Activated T-cell treated with anti-CD3 and anti-CD28 coated beads, Interleukin-2, amount 50 U/mL, for 72 hours (primary cell): ENCODE measurements around the gene PSAP. TPM values are rescaled to one million over a fixed set of nuclear protein-coding genes. Genes with fewer than 3 reads are reported as not detected.
A peak's percentile ranks its signal among the peaks of the same experiment; 100 is the strongest.

Experiments
- ATAC-seq, 2 donors: fragments of 150-1000 bp; cut with Tn5 transposase; replicated peaks in 1 of 2; 2 replicates each; pipeline ENCODE4 v1.10.0; 2021; ENCODE audit warnings: moderate library complexity in 2 of 2, mild to moderate bottlenecking in 1 of 2
- DNase-seq, 2 donors: peaks; one replicate each; pipeline ENCODE4 v3.0.0; 2021 to 2022; ENCODE audit warnings: mixed read lengths in 1 of 2
- H3K27ac Mint-ChIP-seq: one replicate; pipeline ENCODE4 v1.8.0; 2022; ENCODE audit warnings: mild to moderate bottlenecking, moderate library complexity, mixed read lengths
- H3K27me3 Mint-ChIP-seq: one replicate; pipeline ENCODE4 v1.8.0; 2022; ENCODE audit warnings: low read depth, mixed read lengths
- H3K36me3 Mint-ChIP-seq, 2 donors: one replicate each; pipeline ENCODE4 v1.8.0; 2022; ENCODE audit warnings: mixed read lengths in 2 of 2, mild to moderate bottlenecking in 1 of 2; ENCODE audit not compliant: insufficient read depth in 2 of 2
- H3K4me1 Mint-ChIP-seq: one replicate; pipeline ENCODE4 v1.8.0; 2022; ENCODE audit warnings: low read depth, mixed read lengths
- H3K4me3 Mint-ChIP-seq, 2 donors: one replicate each; pipeline ENCODE4 v1.8.0; 2022; ENCODE audit warnings: mild to moderate bottlenecking in 2 of 2, mixed read lengths in 2 of 2, moderate library complexity in 2 of 2
- H3K9me3 Mint-ChIP-seq, 2 donors: one replicate each; pipeline ENCODE4 v1.8.0; 2022; ENCODE audit warnings: mixed read lengths in 2 of 2
- total RNA-seq, 2 donors: library from RNA; stranded (reverse); gene quantifications; one replicate each; pipeline ENCODE4 v1.2.3, GENCODE V29; 2022

PSAP gene
- total RNA-seq, 2 donors from 2014 or later: 111 to 139 TPM

DNA sequence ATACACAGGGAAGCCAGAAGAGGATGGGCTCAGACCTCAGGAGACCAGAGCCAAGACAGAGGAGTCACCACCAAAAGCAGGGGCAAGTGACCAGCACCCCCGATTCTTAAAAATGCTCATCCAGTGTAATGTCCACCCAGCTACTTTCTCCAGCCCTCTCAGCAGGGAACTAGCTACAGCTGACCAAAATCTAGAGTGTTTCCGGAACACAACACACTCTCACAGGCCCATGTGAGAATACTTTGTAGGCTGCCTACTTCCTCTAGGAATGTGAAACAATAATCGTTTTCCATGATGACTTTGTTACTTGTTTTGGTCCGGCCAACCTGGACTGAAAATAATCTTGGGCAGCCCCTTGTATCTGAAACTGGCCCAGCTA, 14.5 kb downstream of the PSAP start:
- Mint-ChIP-seq H3K36me3 (peaks cover 0 to 1% of the 10 kb centered on the region in 2 donors), H3K9me3 (no peaks in the 10 kb centered on the region), H3K4me1 (peaks cover 52% of the 10 kb centered on the region), H3K27me3 (no peaks in the 10 kb centered on the region), H3K4me3 (no peak overlapping the region), H3K27ac (no peak overlapping the region)
- ATAC-seq (no peak), DNase-seq (no peak)

DNA sequence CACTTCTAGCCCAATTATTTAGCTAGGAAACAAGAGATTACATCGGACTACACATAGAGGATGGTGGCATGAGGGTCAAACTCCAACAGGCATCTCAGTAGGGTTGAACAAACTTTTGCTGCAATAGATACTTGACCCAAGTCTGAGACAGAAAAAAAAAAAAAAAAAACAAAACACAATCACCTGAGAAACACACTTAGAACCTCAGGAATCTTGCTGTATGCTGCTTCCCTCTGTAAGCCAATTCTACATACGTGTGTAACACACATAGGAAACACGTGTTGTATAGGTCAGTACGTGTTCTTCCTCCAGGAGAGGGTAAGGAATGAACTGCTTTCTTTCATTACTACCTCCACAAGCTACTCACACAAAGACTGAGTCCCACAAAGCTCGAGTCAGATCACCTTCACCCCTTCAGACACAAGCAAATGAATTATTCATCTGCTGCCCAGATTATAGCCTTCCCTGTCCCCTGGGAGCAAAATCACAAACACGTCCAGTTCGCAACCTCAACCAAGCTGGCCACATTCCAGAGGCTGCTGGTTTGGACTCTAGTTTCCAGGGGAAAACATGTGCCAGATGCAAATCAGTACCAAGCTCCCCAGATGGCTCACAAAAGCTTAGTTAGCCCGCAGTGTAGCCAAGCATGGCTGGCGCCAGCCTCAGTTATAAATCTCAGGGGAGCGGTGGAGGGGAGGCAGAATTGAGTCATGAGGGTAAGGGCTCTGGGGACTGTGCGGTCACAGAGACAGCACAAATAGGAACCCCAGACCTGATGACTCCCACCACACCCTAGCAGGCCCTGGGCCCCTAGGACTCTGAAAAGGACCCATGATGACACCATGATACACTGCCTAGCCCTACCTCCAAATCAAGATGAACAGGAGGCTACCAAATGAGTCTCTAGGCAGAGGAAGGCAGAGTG, 15.1 kb downstream of the PSAP start:
- no peaks in the 10 kb centered on the region for H3K9me3 Mint-ChIP-seq
- peaks cover 52% of the 10 kb centered on the region for H3K4me1 Mint-ChIP-seq
- H3K27ac Mint-ChIP-seq: no peak overlapping the region
- H3K4me3 Mint-ChIP-seq: no peak overlapping the region
- peak; percentile 70 to 75 for ATAC-seq
- DNase-seq: no peak
- H3K36me3 Mint-ChIP-seq: peaks cover 0 to 1% of the 10 kb centered on the region in 2 donors
- H3K27me3 Mint-ChIP-seq: no peaks in the 10 kb centered on the region

DNA sequence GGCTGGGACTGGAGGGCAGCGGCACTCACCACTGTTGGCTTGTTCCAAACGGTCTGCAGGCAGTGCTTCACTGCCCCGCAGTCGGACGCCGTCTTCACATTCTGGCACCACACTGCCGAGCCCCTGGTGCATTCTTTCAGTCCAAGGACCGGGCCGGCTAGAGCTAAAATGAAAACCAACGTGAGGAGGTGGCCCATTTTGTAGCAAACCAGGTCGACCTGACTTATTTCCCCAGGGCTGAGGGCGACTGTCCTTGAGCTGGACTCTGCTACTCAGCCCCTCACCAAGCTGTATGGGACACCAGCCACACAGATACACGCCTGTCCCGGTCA, 16.7 kb downstream of the PSAP start:
- H3K36me3 Mint-ChIP-seq: peaks cover 3% of the 10 kb centered on the region in 2 donors
- no peak for ATAC-seq
- H3K27me3 Mint-ChIP-seq: no peaks in the 10 kb centered on the region
- no peak for DNase-seq
- H3K27ac Mint-ChIP-seq: no peak overlapping the region
- no peaks in the 10 kb centered on the region for H3K9me3 Mint-ChIP-seq
- peaks cover 42% of the 10 kb centered on the region for H3K4me1 Mint-ChIP-seq
- H3K4me3 Mint-ChIP-seq: no peak overlapping the region

DNA sequence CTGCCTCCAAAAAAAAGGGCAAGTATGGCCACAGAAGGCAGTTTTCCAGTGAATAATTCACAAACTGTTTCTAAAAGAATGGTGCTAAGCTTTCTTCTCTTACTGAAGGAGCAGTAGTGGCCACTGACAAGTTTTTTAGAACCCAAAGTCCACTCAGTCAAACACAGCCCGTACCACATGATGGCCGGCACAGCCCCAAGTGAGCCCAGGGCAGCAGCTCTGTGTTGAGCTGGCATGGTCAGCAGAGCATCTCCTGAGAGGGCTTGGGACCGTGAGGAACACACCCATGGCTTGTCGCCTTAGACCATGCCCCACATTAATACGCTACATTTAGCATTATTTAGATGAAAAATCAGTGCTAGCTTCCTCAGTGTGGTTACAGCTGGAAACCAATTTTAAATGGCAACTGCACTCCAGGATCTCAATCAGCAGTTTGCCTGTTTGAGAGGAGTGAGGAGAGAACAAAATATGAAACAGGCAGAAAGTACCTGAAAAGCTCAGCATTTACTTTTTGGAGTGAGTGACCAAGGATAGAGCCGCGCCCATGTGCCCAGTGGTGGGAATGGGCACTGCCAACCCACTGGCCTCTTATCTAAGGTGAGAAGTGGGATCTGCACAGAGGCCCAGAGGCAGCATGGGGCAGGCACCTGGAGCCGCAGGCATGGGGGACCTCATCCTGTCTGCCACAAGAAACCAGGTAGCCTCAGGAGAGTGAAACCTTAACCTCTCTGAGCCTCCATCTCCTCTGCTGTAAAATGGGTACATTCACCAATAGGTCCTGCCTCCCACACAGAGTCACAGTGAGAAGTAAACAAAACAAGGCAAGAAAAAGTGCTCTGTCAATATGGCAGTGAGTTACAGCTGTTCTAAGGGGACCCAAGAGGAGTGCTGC, 17.4 kb downstream of the PSAP start:
- DNase-seq (no peak), ATAC-seq (no peak)
- Mint-ChIP-seq H3K36me3 (peaks cover 5 to 6% of the 10 kb centered on the region in 2 donors), H3K4me3 (no peak overlapping the region), H3K4me1 (peaks cover 36% of the 10 kb centered on the region), H3K9me3 (no peaks in the 10 kb centered on the region), H3K27ac (no peak overlapping the region), H3K27me3 (no peaks in the 10 kb centered on the region)

DNA sequence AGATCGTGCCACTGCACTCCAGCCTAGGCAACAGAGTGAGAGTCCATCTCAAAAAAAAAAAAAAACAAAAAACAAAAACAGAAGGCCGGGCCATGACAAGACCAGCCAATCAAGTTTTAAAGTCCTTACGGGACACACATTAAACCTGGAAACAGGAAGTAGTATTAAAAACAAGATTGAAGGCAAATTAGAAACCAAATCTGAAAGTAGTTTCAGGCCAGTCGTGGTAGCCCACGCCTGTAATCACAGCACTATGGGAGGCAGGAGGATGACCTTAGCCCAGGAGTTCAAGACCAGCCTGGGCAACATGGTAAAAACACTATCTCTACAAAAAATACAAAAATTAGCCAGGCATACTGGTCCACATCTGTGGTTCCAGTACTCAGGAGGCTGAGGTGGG, 18.1 kb downstream of the PSAP start:
- Mint-ChIP-seq H3K36me3 (peaks cover 5 to 6% of the 10 kb centered on the region in 2 donors), H3K9me3 (no peaks in the 10 kb centered on the region), H3K27me3 (no peaks in the 10 kb centered on the region), H3K4me1 (peaks cover 29% of the 10 kb centered on the region), H3K27ac (no peak overlapping the region), H3K4me3 (no peak overlapping the region)
- DNase-seq (no peak), ATAC-seq (peak; percentile 29 to 34)

DNA sequence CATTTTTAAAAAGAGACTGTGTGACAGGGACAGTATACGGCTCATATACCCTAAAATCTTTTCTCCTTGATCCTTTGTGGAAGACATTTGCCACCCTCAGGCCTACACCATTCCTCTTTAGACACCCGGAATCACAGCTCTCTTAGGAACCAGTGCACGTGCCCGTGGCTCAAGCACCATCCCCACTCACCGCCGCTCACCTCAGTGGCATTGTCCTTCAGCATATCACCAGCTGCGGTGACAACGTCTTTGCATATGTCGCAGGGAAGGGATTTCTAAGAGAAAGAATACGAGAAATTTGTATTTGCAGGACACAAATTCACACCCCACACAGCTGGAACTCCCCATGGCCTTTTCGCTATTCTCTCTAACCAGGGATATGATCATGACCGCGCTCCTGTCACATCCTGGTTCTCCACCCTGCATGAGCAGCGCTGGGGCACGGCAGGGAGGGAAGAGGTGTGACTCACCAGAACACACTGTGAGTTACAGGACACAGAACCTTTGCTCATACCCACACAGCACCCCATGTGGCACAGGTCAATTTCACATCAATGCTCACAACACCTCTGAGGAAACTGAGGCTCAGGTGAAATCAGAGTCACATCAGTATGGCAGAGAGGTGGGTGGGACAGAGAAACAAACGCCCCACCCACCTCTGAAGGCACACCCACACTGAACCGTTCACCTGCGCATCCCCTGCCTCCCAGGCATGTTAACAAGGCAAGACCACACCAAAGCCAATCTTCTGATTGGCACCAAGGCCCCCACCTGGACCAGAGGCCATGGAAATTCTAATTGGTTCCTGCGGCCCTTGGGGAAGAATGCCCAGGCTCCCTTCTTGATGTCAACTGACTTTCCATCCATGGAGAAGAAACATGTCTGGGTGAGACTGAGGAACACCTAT, 19.2 kb downstream of the PSAP start:
- Mint-ChIP-seq H3K9me3 (no peaks in the 10 kb centered on the region), H3K27me3 (no peaks in the 10 kb centered on the region), H3K4me3 (no peak overlapping the region), H3K36me3 (peaks cover 5 to 6% of the 10 kb centered on the region in 2 donors), H3K4me1 (peaks cover 18% of the 10 kb centered on the region), H3K27ac (no peak overlapping the region)
- DNase-seq (no peak), ATAC-seq (no peak)

DNA sequence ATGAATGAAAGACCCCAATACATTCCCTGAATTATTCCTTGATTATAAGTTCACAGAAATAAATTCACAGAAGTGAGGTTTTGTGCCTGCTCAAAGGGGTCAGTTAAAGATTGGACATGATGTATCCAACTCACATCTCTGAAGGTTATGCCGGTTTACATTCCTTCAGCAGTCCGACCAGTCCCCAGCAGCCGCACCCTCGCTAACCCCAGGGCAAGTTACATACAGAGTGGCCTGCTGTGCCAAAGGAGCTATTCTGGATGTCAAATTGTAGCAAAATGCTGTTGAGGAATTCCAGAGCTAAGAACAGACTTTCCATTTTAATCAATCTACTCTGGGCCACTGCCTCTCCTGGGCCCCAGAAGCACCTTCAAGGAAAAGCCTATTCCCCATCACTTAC, 20.3 kb downstream of the PSAP start:
- Mint-ChIP-seq H3K27me3 (no peaks in the 10 kb centered on the region), H3K27ac (no peak overlapping the region)

DNA sequence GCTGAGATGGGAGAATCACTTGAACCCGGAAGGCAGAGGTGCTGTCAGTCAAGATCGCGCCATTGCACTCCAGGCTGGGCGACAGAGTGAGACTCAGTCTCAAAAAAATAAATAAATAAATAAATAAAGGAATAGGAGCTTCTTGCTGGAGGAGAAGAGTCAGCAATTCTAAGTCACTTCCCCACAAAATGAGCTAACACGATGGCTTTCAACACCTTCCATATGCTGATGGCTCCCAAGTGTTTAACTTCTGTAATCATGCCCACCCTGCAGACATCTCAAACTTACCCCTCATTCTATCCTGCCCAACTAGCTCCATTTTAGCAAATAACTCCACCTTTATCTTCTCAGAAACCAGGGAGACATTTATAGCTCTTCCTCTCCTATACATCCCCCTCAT, 21.2 kb downstream of the PSAP start:
- Mint-ChIP-seq H3K36me3 (peaks cover 5 to 7% of the 10 kb centered on the region in 2 donors), H3K4me1 (peaks cover 6% of the 10 kb centered on the region), H3K27ac (no peak overlapping the region), H3K4me3 (no peak overlapping the region), H3K9me3 (no peaks in the 10 kb centered on the region), H3K27me3 (no peaks in the 10 kb centered on the region)
- DNase-seq (no peak), ATAC-seq (no peak)

More for the DNA sequence above, 20.3 kb downstream of the PSAP start:
- DNase-seq (no peak), ATAC-seq (no peak)
- peaks cover 5 to 6% of the 10 kb centered on the region in 2 donors for H3K36me3 Mint-ChIP-seq
- no peaks in the 10 kb centered on the region for H3K9me3 Mint-ChIP-seq
- no peak overlapping the region for H3K4me3 Mint-ChIP-seq
- H3K4me1 Mint-ChIP-seq: peaks cover 7% of the 10 kb centered on the region

DNA sequence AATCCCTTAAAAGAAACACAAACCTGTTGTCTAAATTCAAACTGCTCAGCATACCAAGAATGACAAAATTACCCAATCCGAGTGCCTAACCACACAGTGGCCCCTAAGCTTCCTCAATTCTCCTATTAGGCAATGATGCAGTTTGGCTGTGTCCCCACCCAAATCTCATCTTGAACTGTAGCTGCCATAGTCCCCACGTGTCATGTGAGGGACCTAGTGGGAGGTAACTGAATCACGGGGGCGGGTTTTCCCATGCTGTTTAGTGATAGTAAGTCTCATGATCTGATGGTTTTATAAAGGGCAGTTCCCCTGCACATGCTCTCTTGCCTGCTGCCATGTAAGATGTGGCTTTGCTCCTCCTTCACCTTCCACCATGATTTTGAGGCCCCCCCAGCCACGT, 21.9 kb downstream of the PSAP start:
- H3K36me3 Mint-ChIP-seq: peaks cover 5 to 7% of the 10 kb centered on the region in 2 donors
- H3K27ac Mint-ChIP-seq: no peak overlapping the region
- H3K4me1 Mint-ChIP-seq: peaks cover 6% of the 10 kb centered on the region
- no peaks in the 10 kb centered on the region for H3K27me3 Mint-ChIP-seq
- H3K4me3 Mint-ChIP-seq: no peak overlapping the region
- no peaks in the 10 kb centered on the region for H3K9me3 Mint-ChIP-seq
- DNase-seq (no peak), ATAC-seq (no peak)

DNA sequence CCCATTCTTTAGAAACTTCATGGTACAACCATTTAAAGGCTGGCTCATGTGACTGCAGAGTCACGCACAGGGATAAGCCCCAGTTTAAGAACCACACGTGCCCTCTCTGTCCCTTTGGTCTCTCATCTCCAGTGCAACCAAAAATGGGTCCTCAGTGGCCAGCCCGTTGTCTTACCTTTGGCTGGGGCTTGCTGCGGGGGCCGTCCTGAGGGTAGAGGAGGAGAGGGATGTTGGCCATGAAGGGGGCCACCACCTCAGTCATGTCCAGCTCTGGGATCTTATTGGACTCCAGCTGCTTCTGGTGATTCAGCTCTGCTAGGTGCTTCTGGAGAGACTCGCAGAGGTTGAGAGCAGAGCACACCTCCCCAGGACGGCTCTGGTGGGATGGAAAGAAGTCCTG, 22.3 kb downstream of the PSAP start:
- Mint-ChIP-seq H3K27ac (no peak overlapping the region), H3K9me3 (no peaks in the 10 kb centered on the region), H3K27me3 (no peaks in the 10 kb centered on the region), H3K4me3 (no peak overlapping the region), H3K36me3 (peaks cover 5 to 7% of the 10 kb centered on the region in 2 donors), H3K4me1 (peaks cover 6% of the 10 kb centered on the region)
- DNase-seq (no peak), ATAC-seq (no peak)

DNA sequence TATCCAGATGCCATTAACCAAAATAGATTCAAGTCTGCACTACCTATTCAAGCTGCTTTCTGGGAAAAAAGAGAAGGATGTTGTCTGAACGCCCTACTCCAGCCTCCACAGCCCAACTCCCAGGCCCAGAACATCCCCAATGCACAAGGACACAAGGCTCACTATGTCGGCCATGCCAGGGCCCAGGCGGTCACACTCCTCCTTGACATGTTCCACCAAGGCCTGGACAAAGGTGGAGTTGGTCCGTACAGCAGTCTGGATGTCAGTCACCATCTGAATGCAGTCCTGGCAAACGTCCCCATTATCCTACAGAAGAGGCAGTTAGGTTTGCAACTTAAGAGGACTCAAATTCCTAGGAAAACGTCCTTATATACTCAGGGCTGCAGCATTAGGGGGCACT, 23.2 kb downstream of the PSAP start:
- DNase-seq: no peak
- Mint-ChIP-seq H3K4me1 (peaks cover under 1% of the 10 kb centered on the region), H3K27ac (no peak overlapping the region), H3K27me3 (no peaks in the 10 kb centered on the region), H3K4me3 (no peak overlapping the region), H3K9me3 (no peaks in the 10 kb centered on the region), H3K36me3 (peaks cover 5 to 7% of the 10 kb centered on the region in 2 donors)
- ATAC-seq: no peak

DNA sequence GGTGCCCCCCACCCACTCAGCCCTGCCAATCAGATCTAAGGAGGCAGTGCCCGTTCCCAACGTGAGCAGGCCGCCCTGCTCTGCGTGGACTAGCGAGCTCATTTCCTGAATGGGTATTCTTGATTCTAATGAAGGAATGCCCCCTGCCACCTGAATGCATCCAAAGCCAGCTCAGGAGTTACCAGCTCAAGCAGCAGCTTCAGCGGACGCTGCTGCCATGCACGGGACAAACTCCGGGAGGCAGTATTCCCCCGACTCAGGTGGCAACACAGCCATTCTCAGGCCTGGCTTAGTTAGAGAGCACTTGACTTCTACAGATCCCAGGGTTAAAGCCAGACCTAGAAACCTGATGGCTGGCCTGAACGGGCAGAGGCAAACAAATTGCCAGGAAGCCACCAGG, 25.8 kb downstream of the PSAP start:
- DNase-seq: no peak
- Mint-ChIP-seq H3K27ac (no peak overlapping the region), H3K4me1 (peaks cover 16% of the 10 kb centered on the region), H3K27me3 (no peaks in the 10 kb centered on the region), H3K4me3 (no peak overlapping the region), H3K36me3 (peaks cover 6 to 12% of the 10 kb centered on the region in 2 donors), H3K9me3 (no peaks in the 10 kb centered on the region)
- ATAC-seq: no peak
